Activated CD8-positive, alpha-beta memory T cell treated with anti-CD3 and anti-CD28 coated beads for 36 hours (primary cell): Measurements from ENCODE around the gene TMEM128. TPM values are rescaled to one million over a fixed set of nuclear protein-coding genes. Genes with fewer than 3 reads are reported as not detected.

Source experiments
- CTCF ChIA-PET: fragments of 350-600 bp; sonication (Branson Sonifier 250); formaldehyde crosslinking; loops from one replicate; lab custom pipeline; 2021; ENCODE audit warnings: antibody characterized with exemption; lab: Charles Lee
- POLR2A ChIA-PET: fragments of 350-600 bp; sonication (Branson Sonifier 250); formaldehyde crosslinking; loops from one replicate; lab custom pipeline; 2021; ENCODE audit warnings: antibody characterized with exemption; lab: Charles Lee
- total RNA-seq, 2 experiments: library from RNA; stranded (reverse); gene quantifications; one replicate each; pipeline ENCODE4 v1.2.3, GENCODE V29; 2021

TMEM128 gene
- 10 to 100 TPM; 24.1 to 25.9 TPM for total RNA-seq

GRCh38 chr4:4248029-4248884 is at the start of gene TMEM128:
Gene TMEM128 (minus strand): TSS chr4:4248223. CDS start chr4:4248202, 21 bp downstream.
- ChIA-PET POLR2A (interaction anchor here (1.0 to 1.2 kb wide), 2 partner anchors 7 to 188 kb away, joined by 3 to 11 read pairs; no protein-coding TSS in a partner anchor), CTCF (interaction anchor here (1.1 to 1.4 kb wide), 3 partner anchors 18 to 141 kb away, joined by 3 read pairs; no protein-coding TSS in a partner anchor)

GRCh38 chr4:4296283-4296846 is 48.3 kb upstream of the TMEM128 start:
- ChIA-PET POLR2A (no interaction called here), CTCF (no interaction called here)

DNA sequence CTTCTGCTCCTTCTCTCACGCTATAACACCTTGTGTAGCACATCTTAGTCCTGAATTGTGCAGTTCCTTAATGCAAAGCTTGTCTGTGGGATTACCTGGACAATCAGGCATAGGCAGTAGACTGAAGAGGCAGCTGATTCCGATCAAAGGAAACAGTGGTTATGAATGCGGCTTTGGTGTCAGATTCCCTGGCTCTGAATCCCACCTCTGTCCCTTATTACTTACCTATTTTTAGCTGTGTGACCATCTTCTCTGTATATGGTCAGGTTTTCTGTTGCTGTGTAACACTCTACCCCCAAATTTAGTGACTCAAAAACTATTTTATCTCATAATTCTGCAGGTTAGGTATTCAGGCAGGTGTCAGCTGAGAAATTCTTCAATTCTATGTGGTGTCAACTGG is 45.3 kb upstream of the TMEM128 start:
- CTCF ChIA-PET: interaction anchor here (0.7 kb wide), 1 partner anchor 398 kb away, joined by 3 read pairs; no protein-coding TSS in a partner anchor
- POLR2A ChIA-PET: no interaction called here

GRCh38 chr4:4289941-4290850 is 42.2 kb upstream of the TMEM128 start, which contains the start of the genes LYAR and ZBTB49:
Gene LYAR (minus strand): TSS chr4:4290154. CDS start chr4:4283742, 6,412 bp downstream.
Gene ZBTB49 (plus strand): TSS chr4:4290251. CDS start chr4:4299946, 9,695 bp downstream.
- ChIA-PET POLR2A (interaction anchor here (0.6 to 0.9 kb wide), 2 partner anchors 16 to 43 kb away, joined by 3 to 4 read pairs; no protein-coding TSS in a partner anchor), CTCF (interaction anchor here (1.0 to 1.6 kb wide), 2 partner anchors 8 to 20 kb away, joined by 3 to 4 read pairs; no protein-coding TSS in a partner anchor)

GRCh38 chr4:4289597-4289940 is 41.5 kb upstream of the TMEM128 start:
- ChIA-PET CTCF (interaction anchor here (1.0 to 1.6 kb wide), 2 partner anchors 9 to 20 kb away, joined by 3 to 4 read pairs; no protein-coding TSS in a partner anchor), POLR2A (interaction anchor here (0.6 kb wide), 1 partner anchor 42 kb away, joined by 4 read pairs; no protein-coding TSS in a partner anchor)

GRCh38 chr4:4289055-4289454 is 41.0 kb upstream of the TMEM128 start:
- POLR2A ChIA-PET: no interaction called here
- CTCF ChIA-PET: no interaction called here

- CTCF ChIA-PET: no interaction called here
- POLR2A ChIA-PET: no interaction called here
Measured at GRCh38 chr4:4288098-4288497, 40.1 kb upstream of the TMEM128 start.

DNA sequence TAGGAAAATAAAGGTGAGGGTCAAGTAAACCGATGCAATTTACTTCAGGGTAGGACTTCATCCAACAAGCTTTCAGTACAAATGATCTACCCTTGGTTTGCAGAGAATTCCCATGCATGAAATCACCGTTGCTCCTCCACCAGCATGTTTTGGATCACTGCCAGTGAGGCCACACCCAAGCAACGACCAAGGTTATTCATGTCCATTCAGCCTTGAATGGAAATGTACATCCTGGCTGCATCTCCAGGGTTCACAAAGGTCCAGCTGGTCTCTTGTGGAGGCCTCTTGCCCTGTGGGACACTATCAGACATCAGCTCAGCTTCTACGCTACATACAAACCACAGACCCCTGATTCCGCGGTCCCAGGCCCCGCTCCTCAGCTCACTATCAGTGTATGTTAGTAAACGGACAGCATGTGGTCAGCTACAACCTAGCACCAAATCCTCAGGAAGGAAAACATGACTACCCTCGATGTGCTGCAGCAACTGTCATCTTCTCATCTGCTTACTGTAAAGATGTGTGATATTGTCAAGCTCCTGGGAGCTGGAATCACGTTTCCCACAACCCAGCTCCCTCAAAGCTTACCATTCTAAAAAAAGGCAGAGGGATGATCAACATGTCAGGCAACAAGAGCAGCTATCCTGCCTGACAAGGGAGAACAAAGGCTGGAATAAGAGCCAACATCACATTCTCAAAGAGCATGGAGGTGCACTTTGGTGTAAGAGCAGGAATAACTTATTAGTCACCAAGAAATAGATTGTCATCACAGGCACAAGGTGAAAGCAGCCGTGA is 37.0 kb upstream of the TMEM128 start:
- CTCF ChIA-PET: interaction anchor here (0.9 to 1.5 kb wide), 2 partner anchors 25 to 32 kb away, joined by 3 read pairs; no protein-coding TSS in a partner anchor
- POLR2A ChIA-PET: no interaction called here

DNA sequence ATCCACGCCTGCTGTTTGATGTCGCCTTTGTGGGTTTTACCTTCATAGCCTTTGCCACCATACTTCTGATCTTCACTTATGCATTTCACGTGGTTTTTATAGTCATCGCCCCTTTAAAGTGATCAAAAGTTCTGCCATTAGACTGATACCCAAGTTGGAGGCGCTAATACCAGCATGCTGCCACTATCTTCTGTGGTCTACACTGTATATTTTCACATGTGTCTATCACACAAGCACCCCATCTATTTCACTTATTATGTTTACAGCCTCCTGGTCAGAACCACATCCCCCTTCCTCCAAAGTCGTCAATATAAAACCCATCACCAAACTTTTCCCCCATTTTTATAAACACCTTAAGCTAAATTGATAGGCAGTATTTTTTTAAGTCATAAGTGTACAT is 33.8 kb upstream of the TMEM128 start:
- POLR2A ChIA-PET: no interaction called here

GRCh38 chr4:4277531-4277930 is 29.5 kb upstream of the TMEM128 start:
- POLR2A ChIA-PET: no interaction called here
- CTCF ChIA-PET: interaction anchor here (1.0 kb wide), 1 partner anchor 11 kb away, joined by 3 read pairs; no protein-coding TSS in a partner anchor

More for the DNA sequence above, 33.8 kb upstream of the TMEM128 start:
- CTCF ChIA-PET: no interaction called here

- ChIA-PET POLR2A (interaction anchor here (1.1 kb wide), 1 partner anchor 16 kb away, joined by 3 read pairs; the partner anchor contains the start of genes LYAR and ZBTB49), CTCF (no interaction called here)
Measured at GRCh38 chr4:4274226-4274625, 26.2 kb upstream of the TMEM128 start.

DNA sequence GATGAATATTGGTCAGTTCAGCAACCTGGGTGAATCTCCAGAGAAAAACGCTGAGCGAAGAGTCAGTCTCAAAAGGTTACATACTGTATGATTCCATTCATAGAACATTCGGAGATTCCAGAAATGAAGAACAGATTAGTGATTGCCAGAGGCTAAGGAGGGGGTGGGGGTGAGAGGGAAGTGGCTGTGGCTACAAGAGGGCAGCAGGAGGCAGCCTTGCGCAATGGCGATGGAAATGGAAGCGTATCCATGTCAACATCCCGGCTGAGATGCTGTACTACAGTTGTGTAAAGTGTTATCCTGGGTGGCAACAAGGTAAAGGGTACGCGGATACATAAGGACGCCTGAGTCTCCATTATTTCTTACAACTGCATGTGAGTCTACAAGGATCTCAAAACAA is 23.9 kb upstream of the TMEM128 start:
- ChIA-PET POLR2A (no interaction called here), CTCF (no interaction called here)

DNA sequence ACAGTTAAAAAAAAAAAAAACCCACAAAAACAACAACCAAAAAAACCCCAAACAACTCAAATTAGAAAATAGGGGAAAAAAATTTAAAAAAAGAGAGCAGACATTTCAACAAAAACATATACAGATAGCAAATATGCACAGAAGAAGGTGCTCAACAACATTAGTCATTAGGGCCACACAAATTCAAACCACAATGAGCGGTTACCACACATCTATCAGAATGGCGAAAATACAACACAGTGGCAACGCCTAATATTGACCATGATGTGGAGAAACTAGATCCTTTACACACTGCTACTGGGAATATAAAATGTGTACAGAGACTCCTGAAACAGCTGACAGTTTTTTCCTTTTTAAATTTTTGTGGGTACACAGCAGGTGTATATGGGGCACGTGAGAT is 22.5 kb upstream of the TMEM128 start:
- CTCF ChIA-PET: no interaction called here
- POLR2A ChIA-PET: no interaction called here

GRCh38 chr4:4269856-4270255 is 21.8 kb upstream of the TMEM128 start:
- POLR2A ChIA-PET: no interaction called here
- CTCF ChIA-PET: interaction anchor here (1.0 kb wide), 1 partner anchor 20 kb away, joined by 3 read pairs; the partner anchor contains the start of genes LYAR and ZBTB49

GRCh38 chr4:4269331-4269731 is 21.3 kb upstream of the TMEM128 start:
- POLR2A ChIA-PET: no interaction called here

GRCh38 chr4:4268776-4269175 is 20.8 kb upstream of the TMEM128 start:
- CTCF ChIA-PET: interaction anchor here (0.8 to 1.2 kb wide), 2 partner anchors 9 to 65 kb away, joined by 3 read pairs; no protein-coding TSS in a partner anchor
- POLR2A ChIA-PET: no interaction called here

More at GRCh38 chr4:4269331-4269731, 21.3 kb upstream of the TMEM128 start:
- CTCF ChIA-PET: interaction anchor here (1.0 to 1.2 kb wide), 2 partner anchors 9 to 21 kb away, joined by 3 read pairs; partner anchors contain the start of genes LYAR and ZBTB49

DNA sequence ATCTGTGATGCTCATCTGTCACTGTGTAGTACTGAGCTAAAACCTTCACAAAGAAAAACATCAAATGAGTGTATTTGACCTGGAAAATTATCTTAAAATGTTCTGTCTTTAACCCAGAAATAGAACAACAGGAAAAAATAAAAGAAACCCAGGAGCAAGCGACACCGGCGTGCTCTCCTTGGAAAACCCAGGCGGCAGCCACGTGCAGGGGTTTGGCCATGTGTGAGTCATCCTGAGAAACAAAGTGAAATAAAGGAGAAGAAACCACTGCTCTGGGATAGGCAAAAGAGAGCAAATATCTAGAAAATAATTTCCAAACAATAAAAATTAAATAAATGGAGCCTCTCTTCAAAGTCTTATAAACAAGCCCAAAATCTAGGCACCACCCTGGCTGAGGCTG is 20.0 kb upstream of the TMEM128 start:
- ChIA-PET POLR2A (no interaction called here), CTCF (no interaction called here)
